ENCODE results near the gene CDH23. TPM values are rescaled to one million over a fixed set of nuclear protein-coding genes. Genes with fewer than 3 reads are reported as not detected.

The CDH23 gene
- total RNA-seq, 1 donor from 2014 or later = 20.1 TPM

DNA sequence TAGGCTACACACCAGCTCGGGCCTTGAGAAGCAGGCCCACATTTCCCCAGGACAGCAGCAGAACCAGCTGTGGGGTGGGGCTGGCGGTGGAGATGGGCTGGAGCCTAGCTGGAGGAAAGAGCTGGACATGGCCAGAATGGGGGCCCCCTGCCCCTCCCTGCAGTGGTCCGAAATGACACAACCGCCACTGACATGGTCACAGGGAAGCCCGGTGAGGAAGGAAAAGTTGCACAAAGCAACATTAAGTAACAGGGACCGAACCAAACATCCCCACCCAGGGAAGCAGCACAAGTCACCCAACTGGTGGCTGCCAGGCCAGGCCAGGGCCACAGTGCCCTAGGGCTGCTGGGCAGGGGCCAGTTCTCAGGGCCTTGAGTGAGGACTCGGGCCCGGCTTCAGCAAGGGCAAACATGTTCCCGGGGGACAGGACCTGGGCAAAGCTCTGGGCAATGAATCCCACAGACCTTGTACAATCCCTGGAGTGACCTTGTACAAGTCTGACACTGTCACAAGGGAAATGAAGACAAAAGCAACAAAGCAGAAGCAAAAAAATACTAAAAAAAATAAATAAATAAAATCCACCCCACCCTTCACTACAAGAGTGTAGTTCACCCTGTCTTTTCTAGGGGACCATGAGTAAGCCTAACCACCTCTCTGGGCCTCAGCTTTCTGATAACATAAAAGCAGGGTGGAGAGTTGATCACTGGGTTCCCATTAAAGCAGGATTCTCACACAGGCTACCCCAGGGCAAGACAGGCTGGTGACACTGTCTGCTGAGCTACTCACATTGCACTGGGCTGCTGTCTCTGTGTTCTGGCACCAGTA is 421.3 kb downstream of the CDH23 start:
- ATAC-seq (peak; percentile 63), DNase-seq (ENCODE audit: low spot score) (no peak)
- intact Hi-C loops (cut with DNase I) = no loop called here

DNA sequence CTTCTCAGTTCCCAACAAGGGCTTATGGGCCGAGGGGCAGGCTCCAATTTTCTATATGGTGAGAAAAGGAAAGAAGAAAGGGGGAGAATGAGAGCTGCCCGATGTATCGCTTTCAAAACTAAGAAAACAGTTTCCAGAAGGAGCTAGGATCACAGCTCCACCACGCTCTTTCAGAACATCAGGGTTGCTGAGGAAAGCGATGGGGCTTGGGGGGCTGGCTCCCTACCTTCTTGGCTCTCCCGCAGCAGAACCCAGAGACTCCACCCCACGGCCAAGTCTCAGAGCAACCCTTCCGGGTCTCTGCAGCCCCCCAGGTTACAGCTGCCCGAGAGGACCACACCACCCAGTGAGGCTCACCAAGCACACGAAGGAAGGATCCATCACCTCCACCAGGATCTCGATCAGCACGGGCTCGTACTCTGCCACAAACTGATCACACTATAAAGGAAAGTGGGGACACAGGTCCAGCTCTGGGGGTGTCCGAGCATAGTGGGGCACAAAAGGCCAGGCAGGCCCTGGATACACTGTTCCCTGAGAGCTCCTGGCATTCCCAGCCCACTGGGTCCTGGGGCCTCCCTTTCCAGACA is 422.0 kb downstream of the CDH23 start:
- intact Hi-C loops (cut with DNase I) = no loop called here
- DNase-seq (ENCODE audit: low spot score) = no peak
- ATAC-seq = no peak

DNA sequence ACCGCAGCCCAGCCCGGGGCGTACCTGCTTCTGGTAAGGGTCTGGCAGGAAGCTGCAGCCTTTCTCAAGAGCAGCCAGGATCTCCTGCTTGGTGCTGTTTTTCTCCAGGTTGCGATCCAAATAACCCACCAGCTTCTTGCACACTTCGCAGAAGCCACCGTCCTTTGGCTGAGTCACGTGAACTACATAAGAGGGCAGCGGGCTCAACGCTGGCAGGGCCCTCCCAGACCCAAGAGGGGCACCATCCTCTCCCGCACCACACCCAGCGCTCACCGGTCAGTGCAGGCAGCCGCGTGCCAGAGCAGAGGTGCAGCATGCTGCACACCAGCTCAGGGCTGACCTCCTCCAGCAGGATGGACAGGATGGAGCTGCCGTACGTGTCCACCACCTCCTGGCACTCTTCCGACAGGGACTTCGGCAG is 422.7 kb downstream of the CDH23 start:
- DNase-seq (ENCODE audit: low spot score) (no peak), ATAC-seq (no peak)
- intact Hi-C loops (cut with DNase I) = no loop called here

DNA sequence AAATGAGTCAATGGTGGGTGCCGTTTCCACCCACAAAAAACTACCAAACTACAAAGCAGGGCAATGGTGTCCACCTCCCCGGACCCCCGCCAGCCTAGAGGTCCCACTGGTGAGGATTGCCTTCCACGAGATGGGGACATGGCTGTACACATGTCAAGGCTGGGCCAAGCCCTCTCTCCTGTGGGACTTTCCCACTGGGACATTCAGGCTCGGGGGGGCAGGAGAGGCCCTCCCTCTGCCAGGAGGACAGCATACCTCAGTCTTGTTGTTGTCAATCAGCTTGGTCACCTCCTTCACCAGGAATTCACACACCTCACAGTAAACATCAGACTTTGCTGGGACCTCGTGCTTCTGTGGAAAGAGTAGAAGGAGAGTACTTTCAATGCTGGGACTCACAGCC is 423.3 kb downstream of the CDH23 start:
- ATAC-seq = no peak
- no peak for DNase-seq (ENCODE audit: low spot score)
- intact Hi-C loops (cut with DNase I) = no loop called here

DNA sequence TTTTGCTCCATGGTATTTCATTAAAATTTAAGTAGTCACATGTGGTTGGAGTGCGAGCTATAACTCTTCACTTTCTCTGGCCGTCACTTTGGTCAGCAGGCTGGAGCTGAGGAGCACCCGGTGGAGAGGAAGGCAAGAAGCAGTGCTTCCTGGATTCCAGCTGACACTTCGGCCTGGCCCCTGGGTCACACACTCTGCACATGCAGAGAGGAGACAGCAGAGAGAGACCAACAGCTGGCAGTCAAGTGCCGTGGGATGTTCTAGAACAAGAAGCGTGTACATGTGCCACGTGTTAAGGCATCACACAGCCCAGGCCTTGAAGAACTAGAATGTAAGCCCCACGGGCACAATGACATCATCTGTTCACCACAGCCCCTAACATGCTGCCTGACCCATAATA is 424.2 kb downstream of the CDH23 start:
- intact Hi-C loops (cut with DNase I) = no loop called here
- DNase-seq (ENCODE audit: low spot score) (no peak), ATAC-seq (no peak)

DNA sequence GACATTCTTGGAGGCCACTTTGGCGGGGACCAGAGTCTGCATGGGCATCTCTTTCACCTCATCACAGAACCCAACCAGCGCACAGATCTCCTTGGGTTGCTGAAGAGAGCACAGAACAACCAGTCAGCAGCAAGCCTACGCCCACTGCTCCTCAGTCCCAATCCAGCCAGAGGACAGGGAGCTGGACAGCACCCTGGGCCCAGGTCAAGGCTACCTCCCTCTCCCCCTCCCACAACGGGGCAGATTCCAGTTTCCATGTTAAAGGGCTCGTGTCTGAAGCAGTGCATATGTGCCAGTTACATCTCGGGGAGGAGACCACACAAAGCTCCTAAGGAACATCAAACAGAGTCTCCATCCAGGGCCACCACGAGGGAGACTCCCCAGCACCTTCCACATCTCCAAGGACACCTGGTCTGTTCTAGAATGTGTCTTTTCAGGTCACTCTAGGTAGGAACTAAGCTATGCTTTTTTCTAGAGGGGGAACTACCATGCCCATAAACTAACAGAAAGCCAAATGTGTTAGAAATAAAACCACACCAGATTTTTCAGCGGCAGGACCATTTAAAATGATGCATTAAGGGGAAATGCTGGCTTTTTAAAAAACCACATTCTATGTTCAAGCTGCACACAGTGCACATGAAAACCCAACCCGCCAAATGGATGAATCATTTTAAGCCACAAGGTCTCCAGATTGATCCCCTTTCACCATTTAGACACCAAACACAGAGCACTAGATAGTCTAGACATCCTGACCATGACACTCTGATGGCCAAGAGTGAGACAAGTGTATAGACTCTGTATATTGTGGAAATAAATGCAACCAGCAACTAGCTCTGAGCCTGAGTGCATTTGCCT is 425.4 kb downstream of the CDH23 start:
- intact Hi-C loops (cut with DNase I) = no loop called here
- DNase-seq (ENCODE audit: low spot score) (no peak), ATAC-seq (no peak)

DNA sequence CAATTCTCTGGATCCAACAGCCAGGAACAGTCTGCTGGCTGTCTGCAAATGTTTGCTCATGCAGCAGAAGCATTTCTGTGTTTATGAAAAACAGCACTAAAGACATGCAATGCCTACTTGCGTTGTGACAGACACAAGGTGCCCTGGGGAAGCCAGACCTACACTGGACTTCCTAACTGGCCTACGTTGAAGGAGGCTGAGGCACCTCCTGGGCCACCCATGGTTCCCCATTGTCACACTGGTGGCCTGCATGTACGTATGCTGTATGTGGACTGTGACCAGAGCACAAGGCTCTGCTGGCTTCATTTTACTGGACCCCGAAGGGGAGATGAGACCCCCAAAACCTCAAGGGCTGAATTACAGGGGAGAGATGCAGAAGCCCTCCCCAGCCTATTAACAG is 426.6 kb downstream of the CDH23 start:
- DNase-seq (ENCODE audit: low spot score) (no peak), ATAC-seq (no peak)
- intact Hi-C loops (cut with DNase I) = no loop called here

DNA sequence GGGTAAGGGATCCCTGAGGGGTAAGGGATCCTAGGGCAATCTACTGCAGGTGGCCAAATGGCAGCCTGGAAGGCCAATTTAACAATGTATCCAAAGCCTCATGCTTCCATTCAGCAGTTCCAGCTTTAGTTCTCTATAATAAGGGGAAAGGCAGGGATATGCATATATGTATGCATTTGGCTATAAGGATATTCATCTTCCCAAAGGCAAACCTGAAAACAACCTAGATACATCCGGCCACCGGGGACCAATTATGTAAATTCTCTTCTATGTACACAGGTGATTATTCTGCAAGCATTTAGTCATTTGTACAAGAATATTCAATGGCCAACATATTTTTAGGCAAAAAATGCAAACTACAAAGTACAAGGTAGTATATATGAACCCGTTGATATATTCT is 427.6 kb downstream of the CDH23 start:
- DNase-seq (ENCODE audit: low spot score) (no peak), ATAC-seq (no peak)
- intact Hi-C loops (cut with DNase I) = no loop called here

DNA sequence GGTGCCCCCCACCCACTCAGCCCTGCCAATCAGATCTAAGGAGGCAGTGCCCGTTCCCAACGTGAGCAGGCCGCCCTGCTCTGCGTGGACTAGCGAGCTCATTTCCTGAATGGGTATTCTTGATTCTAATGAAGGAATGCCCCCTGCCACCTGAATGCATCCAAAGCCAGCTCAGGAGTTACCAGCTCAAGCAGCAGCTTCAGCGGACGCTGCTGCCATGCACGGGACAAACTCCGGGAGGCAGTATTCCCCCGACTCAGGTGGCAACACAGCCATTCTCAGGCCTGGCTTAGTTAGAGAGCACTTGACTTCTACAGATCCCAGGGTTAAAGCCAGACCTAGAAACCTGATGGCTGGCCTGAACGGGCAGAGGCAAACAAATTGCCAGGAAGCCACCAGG is 428.5 kb downstream of the CDH23 start:
- intact Hi-C loops (cut with DNase I) = no loop called here
- ATAC-seq = no peak
- DNase-seq (ENCODE audit: low spot score) = no peak

DNA sequence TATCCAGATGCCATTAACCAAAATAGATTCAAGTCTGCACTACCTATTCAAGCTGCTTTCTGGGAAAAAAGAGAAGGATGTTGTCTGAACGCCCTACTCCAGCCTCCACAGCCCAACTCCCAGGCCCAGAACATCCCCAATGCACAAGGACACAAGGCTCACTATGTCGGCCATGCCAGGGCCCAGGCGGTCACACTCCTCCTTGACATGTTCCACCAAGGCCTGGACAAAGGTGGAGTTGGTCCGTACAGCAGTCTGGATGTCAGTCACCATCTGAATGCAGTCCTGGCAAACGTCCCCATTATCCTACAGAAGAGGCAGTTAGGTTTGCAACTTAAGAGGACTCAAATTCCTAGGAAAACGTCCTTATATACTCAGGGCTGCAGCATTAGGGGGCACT is 431.1 kb downstream of the CDH23 start:
- ATAC-seq (no peak), DNase-seq (ENCODE audit: low spot score) (no peak)
- intact Hi-C loops (cut with DNase I) = no loop called here

DNA sequence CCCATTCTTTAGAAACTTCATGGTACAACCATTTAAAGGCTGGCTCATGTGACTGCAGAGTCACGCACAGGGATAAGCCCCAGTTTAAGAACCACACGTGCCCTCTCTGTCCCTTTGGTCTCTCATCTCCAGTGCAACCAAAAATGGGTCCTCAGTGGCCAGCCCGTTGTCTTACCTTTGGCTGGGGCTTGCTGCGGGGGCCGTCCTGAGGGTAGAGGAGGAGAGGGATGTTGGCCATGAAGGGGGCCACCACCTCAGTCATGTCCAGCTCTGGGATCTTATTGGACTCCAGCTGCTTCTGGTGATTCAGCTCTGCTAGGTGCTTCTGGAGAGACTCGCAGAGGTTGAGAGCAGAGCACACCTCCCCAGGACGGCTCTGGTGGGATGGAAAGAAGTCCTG is 432.0 kb downstream of the CDH23 start:
- intact Hi-C loops (cut with DNase I) = no loop called here
- ATAC-seq = peak; percentile 9
- DNase-seq (ENCODE audit: low spot score) = no peak

DNA sequence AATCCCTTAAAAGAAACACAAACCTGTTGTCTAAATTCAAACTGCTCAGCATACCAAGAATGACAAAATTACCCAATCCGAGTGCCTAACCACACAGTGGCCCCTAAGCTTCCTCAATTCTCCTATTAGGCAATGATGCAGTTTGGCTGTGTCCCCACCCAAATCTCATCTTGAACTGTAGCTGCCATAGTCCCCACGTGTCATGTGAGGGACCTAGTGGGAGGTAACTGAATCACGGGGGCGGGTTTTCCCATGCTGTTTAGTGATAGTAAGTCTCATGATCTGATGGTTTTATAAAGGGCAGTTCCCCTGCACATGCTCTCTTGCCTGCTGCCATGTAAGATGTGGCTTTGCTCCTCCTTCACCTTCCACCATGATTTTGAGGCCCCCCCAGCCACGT is 432.5 kb downstream of the CDH23 start:
- no peak for DNase-seq (ENCODE audit: low spot score)
- intact Hi-C loops (cut with DNase I) = no loop called here
- ATAC-seq = peak; percentile 77

DNA sequence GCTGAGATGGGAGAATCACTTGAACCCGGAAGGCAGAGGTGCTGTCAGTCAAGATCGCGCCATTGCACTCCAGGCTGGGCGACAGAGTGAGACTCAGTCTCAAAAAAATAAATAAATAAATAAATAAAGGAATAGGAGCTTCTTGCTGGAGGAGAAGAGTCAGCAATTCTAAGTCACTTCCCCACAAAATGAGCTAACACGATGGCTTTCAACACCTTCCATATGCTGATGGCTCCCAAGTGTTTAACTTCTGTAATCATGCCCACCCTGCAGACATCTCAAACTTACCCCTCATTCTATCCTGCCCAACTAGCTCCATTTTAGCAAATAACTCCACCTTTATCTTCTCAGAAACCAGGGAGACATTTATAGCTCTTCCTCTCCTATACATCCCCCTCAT is 433.2 kb downstream of the CDH23 start:
- no peak for ATAC-seq
- intact Hi-C loops (cut with DNase I) = no loop called here
- DNase-seq (ENCODE audit: low spot score) = no peak

DNA sequence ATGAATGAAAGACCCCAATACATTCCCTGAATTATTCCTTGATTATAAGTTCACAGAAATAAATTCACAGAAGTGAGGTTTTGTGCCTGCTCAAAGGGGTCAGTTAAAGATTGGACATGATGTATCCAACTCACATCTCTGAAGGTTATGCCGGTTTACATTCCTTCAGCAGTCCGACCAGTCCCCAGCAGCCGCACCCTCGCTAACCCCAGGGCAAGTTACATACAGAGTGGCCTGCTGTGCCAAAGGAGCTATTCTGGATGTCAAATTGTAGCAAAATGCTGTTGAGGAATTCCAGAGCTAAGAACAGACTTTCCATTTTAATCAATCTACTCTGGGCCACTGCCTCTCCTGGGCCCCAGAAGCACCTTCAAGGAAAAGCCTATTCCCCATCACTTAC is 434.0 kb downstream of the CDH23 start:
- intact Hi-C loops (cut with DNase I) = no loop called here
- ATAC-seq = no peak

DNA sequence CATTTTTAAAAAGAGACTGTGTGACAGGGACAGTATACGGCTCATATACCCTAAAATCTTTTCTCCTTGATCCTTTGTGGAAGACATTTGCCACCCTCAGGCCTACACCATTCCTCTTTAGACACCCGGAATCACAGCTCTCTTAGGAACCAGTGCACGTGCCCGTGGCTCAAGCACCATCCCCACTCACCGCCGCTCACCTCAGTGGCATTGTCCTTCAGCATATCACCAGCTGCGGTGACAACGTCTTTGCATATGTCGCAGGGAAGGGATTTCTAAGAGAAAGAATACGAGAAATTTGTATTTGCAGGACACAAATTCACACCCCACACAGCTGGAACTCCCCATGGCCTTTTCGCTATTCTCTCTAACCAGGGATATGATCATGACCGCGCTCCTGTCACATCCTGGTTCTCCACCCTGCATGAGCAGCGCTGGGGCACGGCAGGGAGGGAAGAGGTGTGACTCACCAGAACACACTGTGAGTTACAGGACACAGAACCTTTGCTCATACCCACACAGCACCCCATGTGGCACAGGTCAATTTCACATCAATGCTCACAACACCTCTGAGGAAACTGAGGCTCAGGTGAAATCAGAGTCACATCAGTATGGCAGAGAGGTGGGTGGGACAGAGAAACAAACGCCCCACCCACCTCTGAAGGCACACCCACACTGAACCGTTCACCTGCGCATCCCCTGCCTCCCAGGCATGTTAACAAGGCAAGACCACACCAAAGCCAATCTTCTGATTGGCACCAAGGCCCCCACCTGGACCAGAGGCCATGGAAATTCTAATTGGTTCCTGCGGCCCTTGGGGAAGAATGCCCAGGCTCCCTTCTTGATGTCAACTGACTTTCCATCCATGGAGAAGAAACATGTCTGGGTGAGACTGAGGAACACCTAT is 435.2 kb downstream of the CDH23 start:
- no peak for ATAC-seq
- no peak for DNase-seq (ENCODE audit: low spot score)
- intact Hi-C loops (cut with DNase I) = no loop called here

More for the DNA sequence above, 434.0 kb downstream of the CDH23 start:
- DNase-seq (ENCODE audit: low spot score) = no peak

DNA sequence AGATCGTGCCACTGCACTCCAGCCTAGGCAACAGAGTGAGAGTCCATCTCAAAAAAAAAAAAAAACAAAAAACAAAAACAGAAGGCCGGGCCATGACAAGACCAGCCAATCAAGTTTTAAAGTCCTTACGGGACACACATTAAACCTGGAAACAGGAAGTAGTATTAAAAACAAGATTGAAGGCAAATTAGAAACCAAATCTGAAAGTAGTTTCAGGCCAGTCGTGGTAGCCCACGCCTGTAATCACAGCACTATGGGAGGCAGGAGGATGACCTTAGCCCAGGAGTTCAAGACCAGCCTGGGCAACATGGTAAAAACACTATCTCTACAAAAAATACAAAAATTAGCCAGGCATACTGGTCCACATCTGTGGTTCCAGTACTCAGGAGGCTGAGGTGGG is 436.2 kb downstream of the CDH23 start:
- DNase-seq (ENCODE audit: low spot score) (no peak), ATAC-seq (no peak)
- intact Hi-C loops (cut with DNase I) = no loop called here

DNA sequence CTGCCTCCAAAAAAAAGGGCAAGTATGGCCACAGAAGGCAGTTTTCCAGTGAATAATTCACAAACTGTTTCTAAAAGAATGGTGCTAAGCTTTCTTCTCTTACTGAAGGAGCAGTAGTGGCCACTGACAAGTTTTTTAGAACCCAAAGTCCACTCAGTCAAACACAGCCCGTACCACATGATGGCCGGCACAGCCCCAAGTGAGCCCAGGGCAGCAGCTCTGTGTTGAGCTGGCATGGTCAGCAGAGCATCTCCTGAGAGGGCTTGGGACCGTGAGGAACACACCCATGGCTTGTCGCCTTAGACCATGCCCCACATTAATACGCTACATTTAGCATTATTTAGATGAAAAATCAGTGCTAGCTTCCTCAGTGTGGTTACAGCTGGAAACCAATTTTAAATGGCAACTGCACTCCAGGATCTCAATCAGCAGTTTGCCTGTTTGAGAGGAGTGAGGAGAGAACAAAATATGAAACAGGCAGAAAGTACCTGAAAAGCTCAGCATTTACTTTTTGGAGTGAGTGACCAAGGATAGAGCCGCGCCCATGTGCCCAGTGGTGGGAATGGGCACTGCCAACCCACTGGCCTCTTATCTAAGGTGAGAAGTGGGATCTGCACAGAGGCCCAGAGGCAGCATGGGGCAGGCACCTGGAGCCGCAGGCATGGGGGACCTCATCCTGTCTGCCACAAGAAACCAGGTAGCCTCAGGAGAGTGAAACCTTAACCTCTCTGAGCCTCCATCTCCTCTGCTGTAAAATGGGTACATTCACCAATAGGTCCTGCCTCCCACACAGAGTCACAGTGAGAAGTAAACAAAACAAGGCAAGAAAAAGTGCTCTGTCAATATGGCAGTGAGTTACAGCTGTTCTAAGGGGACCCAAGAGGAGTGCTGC is 437.0 kb downstream of the CDH23 start:
- ATAC-seq (no peak), DNase-seq (ENCODE audit: low spot score) (no peak)
- intact Hi-C loops (cut with DNase I) = no loop called here

DNA sequence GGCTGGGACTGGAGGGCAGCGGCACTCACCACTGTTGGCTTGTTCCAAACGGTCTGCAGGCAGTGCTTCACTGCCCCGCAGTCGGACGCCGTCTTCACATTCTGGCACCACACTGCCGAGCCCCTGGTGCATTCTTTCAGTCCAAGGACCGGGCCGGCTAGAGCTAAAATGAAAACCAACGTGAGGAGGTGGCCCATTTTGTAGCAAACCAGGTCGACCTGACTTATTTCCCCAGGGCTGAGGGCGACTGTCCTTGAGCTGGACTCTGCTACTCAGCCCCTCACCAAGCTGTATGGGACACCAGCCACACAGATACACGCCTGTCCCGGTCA is 437.6 kb downstream of the CDH23 start:
- no peak for ATAC-seq

More for the DNA sequence above, 437.6 kb downstream of the CDH23 start:
- intact Hi-C loops (cut with DNase I) = no loop called here
- DNase-seq (ENCODE audit: low spot score) = no peak

Measured in sciatic nerve (tissue), 2 donors.